Activated CD8-positive, alpha-beta memory T cell treated with anti-CD3 and anti-CD28 coated beads, Interleukin-2, amount 50 U/mL, for 24 hours (primary cell): Measurements from ENCODE around the gene ANGPT4.

Experiments
- DNase-seq: peaks from one replicate; pipeline ENCODE4 v3.0.0-alpha.2; 2020; ENCODE audit errors: extremely low read depth

ANGPT4 gene

DNA sequence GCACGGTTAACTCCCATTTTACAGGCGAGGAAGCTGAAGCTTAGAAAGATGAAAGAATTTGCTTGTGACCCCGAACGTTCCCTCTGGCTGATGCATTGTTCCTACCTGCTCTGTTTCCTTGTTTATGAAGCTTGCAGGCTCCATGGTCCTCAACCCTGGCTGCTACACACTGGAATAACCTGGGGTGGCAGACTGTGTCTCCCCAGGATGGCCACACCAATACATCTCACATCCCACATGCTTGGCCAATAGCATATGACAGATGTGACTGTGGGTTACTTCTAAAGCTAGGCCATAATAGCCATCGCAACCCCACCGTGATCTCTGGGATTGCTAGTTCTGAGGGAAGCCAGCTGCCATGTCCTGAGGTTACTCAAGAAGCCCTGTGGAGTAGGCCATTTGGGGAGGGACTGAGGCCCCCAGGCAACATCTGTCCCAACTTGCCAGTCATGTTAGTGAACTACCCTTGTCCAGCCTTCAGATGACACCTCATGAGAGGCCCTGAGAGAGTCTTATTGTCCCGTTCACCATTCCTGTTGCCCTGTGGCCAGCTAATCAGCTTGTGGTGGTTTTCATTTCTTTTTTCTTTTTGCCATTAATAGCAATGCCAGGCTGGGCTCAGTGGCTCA is 89.3 kb downstream of the ANGPT4 start:
- DNase-seq: no peak

DNA sequence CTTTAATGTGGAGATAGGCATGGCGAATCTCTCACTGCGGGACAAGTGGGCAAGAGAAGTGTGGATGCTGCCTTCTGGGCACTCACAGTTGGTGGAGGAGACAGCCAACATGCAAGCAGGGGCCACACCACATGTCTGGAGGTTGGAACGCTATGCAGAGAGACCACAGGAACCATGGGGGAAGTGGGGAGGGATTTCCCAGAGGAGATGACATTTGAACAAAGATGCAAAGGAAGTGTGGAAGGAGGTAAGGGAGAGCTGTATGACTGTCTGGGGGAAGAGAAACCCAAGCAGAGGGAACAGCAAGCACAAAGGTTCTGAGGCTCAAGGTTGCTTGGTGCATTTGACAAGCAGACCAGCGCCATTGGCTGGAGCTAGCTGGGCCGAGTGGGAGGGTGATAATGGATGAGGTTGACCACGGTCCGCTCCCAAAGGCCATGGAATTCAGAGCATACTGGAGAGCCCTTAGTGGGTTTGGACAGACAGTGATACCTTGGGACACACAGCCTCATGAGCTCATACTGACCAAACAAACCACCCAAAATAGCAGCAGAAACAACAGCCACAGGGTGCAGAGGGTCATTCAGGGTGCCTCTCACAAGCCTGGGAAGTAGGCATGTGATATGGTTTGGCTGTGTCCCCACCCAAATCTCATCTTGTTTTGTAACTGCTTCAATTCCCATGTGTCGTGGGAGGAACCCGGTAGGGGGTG is 90.3 kb downstream of the ANGPT4 start:
- DNase-seq: no peak

- DNase-seq: no peak
Observed at GRCh38 chr20:824916-825315, 91.2 kb downstream of the ANGPT4 start.

GRCh38 chr20:824490-824889 is 91.6 kb downstream of the ANGPT4 start:
- DNase-seq: no peak

GRCh38 chr20:823574-823902 is 92.6 kb downstream of the ANGPT4 start:
- DNase-seq: no peak

- no peak for DNase-seq
Observed at GRCh38 chr20:822651-823573, 93.2 kb downstream of the ANGPT4 start.

DNA sequence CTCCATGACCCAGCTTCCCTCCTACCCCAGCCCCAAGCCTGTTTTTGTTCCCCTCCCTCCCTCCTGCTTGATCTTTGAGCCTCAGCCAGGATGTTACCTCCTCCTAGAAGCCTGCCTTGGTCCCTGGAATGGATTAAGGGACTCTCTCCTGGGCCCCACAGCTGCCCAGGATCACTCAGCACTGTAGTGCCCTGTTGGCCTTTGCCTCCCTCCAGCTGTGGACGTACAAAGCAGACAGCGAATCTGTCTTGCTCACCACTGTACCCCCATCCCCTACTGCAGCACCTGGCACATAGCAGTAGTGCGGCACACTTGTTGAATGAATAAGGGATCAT is 94.4 kb downstream of the ANGPT4 start:
- no peak for DNase-seq

- no peak for DNase-seq
Observed at GRCh38 chr20:821046-821730, 94.9 kb downstream of the ANGPT4 start.

DNA sequence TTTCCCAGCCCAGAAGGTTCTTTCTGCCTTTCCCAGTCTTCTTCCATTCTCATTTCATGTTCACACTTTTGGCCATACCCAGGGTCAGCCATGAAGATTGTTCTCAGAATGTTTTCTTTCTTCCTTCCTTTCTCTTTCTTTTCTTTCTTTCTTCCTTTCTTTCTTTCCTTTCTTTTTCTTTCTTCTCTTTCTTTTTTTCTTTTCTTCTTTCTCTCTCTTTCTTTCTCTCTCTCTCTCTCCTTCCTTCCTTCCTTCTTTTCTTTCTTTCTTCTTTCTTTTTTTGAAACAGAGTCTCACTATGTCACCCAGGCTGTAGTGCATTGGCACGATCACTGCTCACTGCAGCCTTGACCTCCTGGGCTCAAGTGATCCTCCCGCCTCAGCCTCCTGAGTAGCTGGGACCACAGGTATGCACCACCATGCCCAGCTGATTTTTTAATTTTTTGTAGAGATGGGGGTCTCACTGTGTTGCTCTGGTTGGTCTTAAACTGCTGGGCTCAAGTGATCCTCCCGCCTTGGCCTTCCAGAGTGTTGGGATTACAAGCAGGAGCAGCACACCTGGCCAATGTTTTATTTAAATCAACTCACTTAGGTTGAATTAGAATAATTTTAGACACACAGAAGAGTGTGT is 95.7 kb downstream of the ANGPT4 start:
- no peak for DNase-seq
